Aorta (tissue), 5 donors: ENCODE data around the gene OR2A1. TPM values are rescaled to one million over a fixed set of nuclear protein-coding genes. Genes with fewer than 3 reads are reported as not detected.
"Not testable (repeated sequence)": the region's sequence is repeated elsewhere in the genome, so short reads cannot be mapped to it uniquely, and the experiment has no call there.

ENCODE experiments used
- ATAC-seq: fragments of 200-7000 bp; cut with Tn5 transposase; one replicate; pipeline ENCODE4 v1.9.1; 2022; ENCODE audit warnings: moderate library complexity; ENCODE audit not compliant: low FRiP score
- DNase-seq, 2 donors: peaks; one replicate each; pipeline ENCODE4 v3.0.0-alpha.2; 2020
- H3K27ac ChIP-seq, 2 donors: one replicate each; pipeline ENCODE4 v1.5.1; 2013; ENCODE audit warnings: low read length in 2 of 2, mild to moderate bottlenecking in 2 of 2, moderate library complexity in 2 of 2, control low read depth in 1 of 2, inconsistent platforms in 1 of 2, low read depth in 1 of 2
- H3K27me3 ChIP-seq, 2 donors: one replicate each; pipeline ENCODE4 v1.6.1; 2013; ENCODE audit warnings: control low read depth in 1 of 2, low read length in 1 of 2, mild to moderate bottlenecking in 1 of 2, moderate library complexity in 1 of 2; ENCODE audit not compliant: insufficient read depth in 2 of 2, control insufficient read depth in 1 of 2
- H3K36me3 ChIP-seq, 2 donors: one replicate each; pipeline ENCODE4 v1.6.1; 2013; ENCODE audit warnings: control low read depth in 1 of 2, low read length in 1 of 2, mild to moderate bottlenecking in 1 of 2; ENCODE audit not compliant: insufficient read depth in 2 of 2, control insufficient read depth in 1 of 2
- H3K4me1 ChIP-seq, 2 donors: one replicate each; pipeline ENCODE4 v1.6.1; 2013; ENCODE audit warnings: low read length in 2 of 2, control low read depth in 1 of 2, mild to moderate bottlenecking in 1 of 2, moderate library complexity in 1 of 2; ENCODE audit not compliant: insufficient read depth in 2 of 2, control insufficient read depth in 1 of 2
- H3K4me3 ChIP-seq, 2 donors: one replicate each; pipeline ENCODE4 v1.5.1; 2013; ENCODE audit warnings: low read length in 2 of 2, control low read depth in 1 of 2, mild to moderate bottlenecking in 1 of 2
- H3K9me3 ChIP-seq: one replicate; pipeline ENCODE4 v1.6.1; 2013; ENCODE audit warnings: mild to moderate bottlenecking, low read length; ENCODE audit not compliant: control insufficient read depth
- WGBS, 2 donors: extraction: QIAGEN DNeasy Blood & Tissue Kit; methylation state at CpG; one replicate each; pipeline ENCODE4 v1.1.7; 2013; 5-methylcytosine and 5-hydroxymethylcytosine counted together
- intact Hi-C, 2 donors: fragments of 100-400 bp; cut with DNase I; formaldehyde crosslinking; loops; one replicate each; pipeline versions ENCODE4 v1.14.2 to v1.15.0; 2022
- polyA plus RNA-seq, 2 donors: library from polyadenylated mRNA; stranded (reverse); fragments of 200-250 nt; gene quantifications; one replicate each; pipeline ENCODE4 v1.2.3, GENCODE V29; 2013
- total RNA-seq, 2 donors: library from RNA; stranded (reverse); fragmentation: NEBNext Ultra II Directional; extraction: Animal tissue kit (Norgen Biotek cat#: 25700); gene quantifications; one replicate each; pipeline ENCODE4 v1.2.1, GENCODE V29; 2021
- donor health status: healthy with polysubstance abuse.
- donor health status: Bipolar disorder and iron deficiency.
- donor health status: DM: no; HTN: no; CAD: no.
- donor health status: DM: no; HTN: no; CAD: no.
- donor health status: DM: yes; HTN: yes; CAD: no.

The OR2A1 gene
- total and polyA plus RNA-seq, 4 donors: 0.16 to 0.59 (median 0.44) TPM

DNA sequence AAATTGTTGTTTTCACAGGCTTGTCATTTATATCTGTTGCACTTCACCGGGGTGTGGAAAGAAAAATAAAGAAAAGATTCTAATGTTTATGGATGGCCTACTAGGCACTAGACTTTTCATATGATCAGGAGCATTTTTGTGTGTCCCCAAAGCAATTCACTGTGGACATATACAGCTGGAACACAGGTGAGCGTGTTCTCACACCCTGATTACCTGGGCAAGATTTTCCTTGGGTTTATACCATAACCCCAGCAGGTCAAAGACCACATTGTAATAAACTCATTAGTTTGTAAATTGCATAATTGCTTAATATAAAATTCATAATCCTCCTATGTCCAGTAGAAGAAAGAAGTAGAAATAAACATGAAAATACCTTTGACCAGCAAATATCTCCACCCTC is 1.0 kb upstream of the OR2A1 start:
- DNase-seq, H3K9me3 ChIP-seq, H3K4me1 ChIP-seq, H3K4me3 ChIP-seq, intact Hi-C loops, H3K27ac ChIP-seq, H3K36me3 ChIP-seq, ATAC-seq, H3K27me3 ChIP-seq: not testable (repeated sequence)
- WGBS, 2 donors: 67% methylated on average over 1 of the region's 2 CpGs; no CpG with 5 or more reads in 1 of the 2 donors

DNA sequence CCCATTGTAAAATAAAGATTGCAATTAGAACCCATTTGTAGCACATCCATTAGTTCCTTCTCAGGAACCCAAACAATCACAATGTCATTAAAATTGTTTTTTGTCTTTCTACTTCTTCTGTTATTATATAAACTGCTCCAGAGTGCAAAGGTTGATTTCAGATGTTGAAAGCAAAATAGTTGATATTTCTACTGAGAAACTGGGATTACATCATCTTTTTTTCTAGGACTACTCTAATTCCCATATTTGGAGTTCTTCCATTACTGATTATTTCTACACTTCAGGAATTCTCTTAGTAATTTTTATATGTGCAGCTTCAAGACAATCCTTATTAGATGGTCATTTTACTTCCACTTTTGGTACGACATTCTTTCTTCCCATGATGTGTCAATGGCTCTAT is 5.3 kb downstream of the OR2A1 start:
- H3K4me3 ChIP-seq, H3K9me3 ChIP-seq, DNase-seq, ATAC-seq, H3K27me3 ChIP-seq, H3K4me1 ChIP-seq, H3K27ac ChIP-seq, intact Hi-C loops, H3K36me3 ChIP-seq: not testable (repeated sequence)
- WGBS, 2 donors: no CpG with 5 or more reads among the region's 1 CpG

DNA sequence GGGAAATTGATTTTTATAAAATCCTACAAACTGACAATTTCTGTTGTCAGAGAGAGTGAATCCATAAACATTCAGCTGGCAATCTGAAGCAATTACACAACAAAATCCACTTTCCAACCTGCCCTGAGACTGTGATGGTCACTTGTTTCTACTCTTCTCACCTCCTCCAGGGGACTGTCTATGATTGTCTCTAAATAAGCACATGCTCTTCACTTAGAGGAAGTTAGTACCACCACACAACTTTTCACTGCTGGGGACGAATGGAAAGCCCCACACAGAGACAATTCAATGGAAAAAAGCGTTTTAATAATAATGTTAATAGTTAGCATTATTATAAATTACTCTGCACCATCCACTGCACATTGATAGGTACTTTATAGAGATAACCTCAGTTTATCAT is 7.3 kb downstream of the OR2A1 start:
- ATAC-seq, H3K27ac ChIP-seq, DNase-seq, H3K4me3 ChIP-seq, H3K27me3 ChIP-seq, H3K9me3 ChIP-seq, intact Hi-C loops, H3K4me1 ChIP-seq, H3K36me3 ChIP-seq: not testable (repeated sequence)
- WGBS, 2 donors: no CpG with 5 or more reads among the region's 2 CpGs

DNA sequence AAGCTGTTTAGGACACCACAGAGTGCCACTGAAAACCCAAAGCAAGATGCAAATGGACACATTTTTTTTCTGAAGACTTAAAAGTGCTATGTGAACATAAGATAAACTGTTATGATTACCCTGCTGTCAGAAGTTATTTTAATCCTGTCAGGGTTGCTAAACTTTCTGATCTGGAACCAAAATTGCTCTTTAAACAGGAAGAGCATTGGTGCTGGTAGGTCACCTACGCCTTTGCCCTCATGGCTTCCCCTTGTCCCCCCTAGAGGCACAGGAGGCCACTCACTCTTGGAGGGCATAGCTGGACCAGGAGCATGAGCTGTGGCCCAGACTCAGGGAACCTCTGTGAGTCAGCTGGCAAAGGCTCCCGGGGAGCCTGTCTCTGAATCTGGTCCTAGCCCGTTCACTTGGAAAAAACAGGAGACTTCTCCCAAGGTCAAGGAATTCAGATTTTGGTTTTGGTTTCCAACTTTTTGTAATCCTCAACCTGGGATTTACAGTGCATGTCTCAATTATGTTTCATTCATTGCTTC is 9.5 kb downstream of the OR2A1 start:
- H3K27ac ChIP-seq, H3K9me3 ChIP-seq, intact Hi-C loops, H3K4me1 ChIP-seq, H3K27me3 ChIP-seq, H3K36me3 ChIP-seq, H3K4me3 ChIP-seq, DNase-seq: not testable (repeated sequence)
- ATAC-seq: peak; percentile 42
- 81 to 95% methylated on average over 1 of the region's 3 CpGs for WGBS, 2 donors

DNA sequence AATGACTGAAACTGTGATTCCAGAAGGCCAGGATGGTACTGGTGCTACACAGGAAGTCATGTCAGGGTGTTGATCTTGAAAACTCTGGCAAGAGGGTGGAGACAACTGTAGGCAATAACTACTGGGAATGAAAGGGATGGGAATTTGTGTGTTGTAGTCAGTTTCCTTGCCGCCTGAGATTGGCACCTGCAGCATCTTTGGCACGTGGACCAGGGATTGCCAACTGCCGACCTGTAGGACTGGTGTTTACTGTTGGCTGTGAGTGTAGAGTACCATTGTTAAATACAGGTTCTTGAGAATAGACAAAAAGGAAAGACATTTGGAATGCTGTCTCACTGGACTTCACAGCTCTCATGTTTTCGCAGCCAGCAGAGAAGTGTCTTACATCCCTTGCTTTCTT is 11.1 kb downstream of the OR2A1 start:
- H3K27ac ChIP-seq, intact Hi-C loops, H3K4me1 ChIP-seq, H3K4me3 ChIP-seq, H3K27me3 ChIP-seq, H3K36me3 ChIP-seq, H3K9me3 ChIP-seq: not testable (repeated sequence)
- DNase-seq: peak; percentile 37 to 48
- 94% methylated on average over 3 of the region's 4 CpGs for WGBS, 2 donors
- peak; percentile 12 for ATAC-seq

DNA sequence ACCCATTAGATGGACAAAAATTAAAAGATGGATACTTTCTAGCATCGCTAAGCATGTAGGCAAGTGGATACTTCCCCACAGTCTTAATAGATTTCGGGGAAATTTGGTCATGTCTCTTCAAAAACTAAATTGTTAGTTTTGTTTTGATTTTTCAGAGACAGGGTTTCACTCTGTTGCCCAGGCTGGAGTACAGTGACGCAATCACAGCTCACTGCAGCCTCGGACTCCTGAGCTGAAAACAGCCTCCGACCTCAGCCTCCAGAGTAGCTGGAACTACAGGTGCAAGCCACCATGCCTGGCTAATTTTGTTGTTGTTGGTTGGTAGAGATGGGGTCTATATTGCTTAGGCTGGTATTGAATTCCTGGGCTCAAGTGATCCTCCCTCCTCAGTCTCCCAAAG is 13.6 kb downstream of the OR2A1 start:
- H3K4me1 ChIP-seq, H3K27me3 ChIP-seq, ATAC-seq, intact Hi-C loops, H3K4me3 ChIP-seq, H3K9me3 ChIP-seq, H3K27ac ChIP-seq, H3K36me3 ChIP-seq: not testable (repeated sequence)
- DNase-seq: peak in 1 of 2 donors; percentile 3
- WGBS, 2 donors: 99 to 100% methylated on average over 2 to 3 of the region's 5 CpGs

DNA sequence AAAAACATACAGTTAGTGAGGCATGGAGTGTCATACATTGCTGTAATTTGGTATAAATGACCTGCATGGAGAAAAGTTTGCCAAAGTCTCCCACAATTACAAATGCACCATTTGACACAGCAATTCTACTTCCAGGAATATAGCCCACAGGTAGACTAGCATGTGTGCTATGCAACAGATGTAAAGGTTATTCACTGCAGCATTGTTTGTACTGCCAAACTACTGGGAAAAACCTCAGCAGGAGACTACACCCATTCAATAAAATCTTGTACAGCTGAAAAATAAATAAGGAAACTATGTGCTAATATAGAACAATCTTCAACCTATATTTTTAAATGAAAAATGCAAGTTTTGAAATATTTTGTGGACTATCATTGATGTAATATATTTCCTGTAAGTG is 17.8 kb downstream of the OR2A1 start:
- intact Hi-C loops, ATAC-seq, H3K27me3 ChIP-seq, DNase-seq, H3K4me3 ChIP-seq, H3K27ac ChIP-seq, H3K4me1 ChIP-seq, H3K36me3 ChIP-seq, H3K9me3 ChIP-seq: not testable (repeated sequence)

DNA sequence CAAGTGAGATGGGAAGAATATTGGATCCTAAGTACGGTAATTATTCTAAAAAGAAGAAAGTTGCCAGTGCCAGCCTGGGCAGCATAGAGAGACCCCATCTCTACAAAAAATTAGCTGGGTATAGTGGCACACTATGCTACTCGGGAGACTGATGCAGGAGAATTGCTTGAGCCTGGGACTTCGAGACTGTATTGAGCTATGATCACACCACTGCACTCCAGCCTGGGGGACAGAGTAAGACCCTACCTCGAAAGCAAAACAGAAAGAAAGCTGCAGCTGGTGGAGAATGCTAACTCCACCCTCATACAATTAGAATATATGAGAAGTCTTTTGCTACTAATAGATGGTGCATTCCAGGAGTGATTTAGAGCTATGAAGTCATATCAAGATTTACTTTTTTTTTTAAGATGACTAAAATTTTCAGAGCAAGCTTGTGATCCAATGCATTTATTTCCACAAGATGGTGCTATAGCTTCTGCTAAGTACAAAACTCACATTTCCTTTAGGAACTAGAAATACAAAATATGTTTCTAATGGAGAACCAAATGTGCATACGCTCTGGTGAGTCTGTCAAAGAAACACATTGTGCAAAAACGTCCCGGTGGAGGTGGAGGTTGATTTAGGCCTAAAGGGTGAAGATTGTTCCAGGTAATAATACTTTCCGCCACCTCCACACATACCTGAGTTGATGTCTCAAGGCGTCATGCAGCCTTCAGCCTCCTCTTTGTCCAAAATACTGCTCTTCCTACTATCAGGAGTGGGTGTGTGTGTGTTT is 19.2 kb downstream of the OR2A1 start:
- intact Hi-C loops, H3K9me3 ChIP-seq, H3K27me3 ChIP-seq, H3K4me3 ChIP-seq, DNase-seq, H3K4me1 ChIP-seq, H3K36me3 ChIP-seq, H3K27ac ChIP-seq: not testable (repeated sequence)
- 90 to 100% methylated on average over 1 to 2 of the region's 9 CpGs for WGBS, 2 donors
- peak; percentile 86 for ATAC-seq

DNA sequence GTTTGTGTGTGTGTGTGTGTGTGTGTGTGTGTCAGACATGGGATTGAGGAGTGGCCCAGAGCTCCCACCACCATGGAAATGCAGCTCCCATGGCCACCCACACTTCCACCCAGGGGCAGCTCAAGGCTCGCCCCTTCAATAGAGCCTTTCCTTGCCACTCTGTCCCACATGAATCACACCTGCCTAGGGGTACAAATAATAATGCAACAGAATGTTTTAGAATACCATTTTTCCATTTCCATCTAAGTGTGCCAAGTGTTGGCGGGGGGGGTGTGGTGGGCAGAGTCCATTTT is 19.7 kb downstream of the OR2A1 start:
- intact Hi-C loops, H3K27ac ChIP-seq, H3K4me1 ChIP-seq, H3K36me3 ChIP-seq, H3K27me3 ChIP-seq, DNase-seq, H3K4me3 ChIP-seq, H3K9me3 ChIP-seq: not testable (repeated sequence)
- peak; percentile 53 for ATAC-seq
- 85 to 97% methylated on average over 2 of the region's 2 CpGs for WGBS, 2 donors
